Measurements from ENCODE around the gene ITFG2.

The ITFG2 gene

GRCh38 chr12:2795291-2796186 is 16.9 kb upstream of the ITFG2 start:
- in situ Hi-C loops (cut with HindIII; ENCODE audit: low sequenced_read_pairs), result no loop called here

GRCh38 chr12:2796187-2796666 is 16.2 kb upstream of the ITFG2 start:
- in situ Hi-C loops (cut with HindIII; ENCODE audit: low sequenced_read_pairs), result no loop called here

- in situ Hi-C loops (cut with HindIII; ENCODE audit: low sequenced_read_pairs), result no loop called here
Measured at GRCh38 chr12:2797721-2798418, 14.6 kb upstream of the ITFG2 start.

GRCh38 chr12:2800046-2800570 is 12.4 kb upstream of the ITFG2 start:
- in situ Hi-C loops (cut with HindIII; ENCODE audit: low sequenced_read_pairs), result no loop called here

GRCh38 chr12:2801044-2801783 is 11.3 kb upstream of the ITFG2 start:
- in situ Hi-C loops (cut with HindIII; ENCODE audit: low sequenced_read_pairs), result no loop called here

GRCh38 chr12:2803635-2804392 is 8.7 kb upstream of the ITFG2 start:
- in situ Hi-C loops (cut with HindIII; ENCODE audit: low sequenced_read_pairs), result no loop called here

- in situ Hi-C loops (cut with HindIII; ENCODE audit: low sequenced_read_pairs), result no loop called here
Measured at GRCh38 chr12:2804393-2805142, 7.9 kb upstream of the ITFG2 start.

GRCh38 chr12:2805143-2805520 is 7.3 kb upstream of the ITFG2 start:
- in situ Hi-C loops (cut with HindIII; ENCODE audit: low sequenced_read_pairs), result no loop called here

- in situ Hi-C loops (cut with HindIII; ENCODE audit: low sequenced_read_pairs), result no loop called here
Measured at GRCh38 chr12:2806700-2807099, 5.8 kb upstream of the ITFG2 start.

GRCh38 chr12:2811801-2812200 is 667 bp upstream of the ITFG2 start:
- in situ Hi-C loops (cut with HindIII; ENCODE audit: low sequenced_read_pairs), result no loop called here

GRCh38 chr12:2813214-2814185 is 1.0 kb downstream of the ITFG2 start:
- in situ Hi-C loops (cut with HindIII; ENCODE audit: low sequenced_read_pairs), result no loop called here

GRCh38 chr12:2819810-2820209 is 7.3 kb downstream of the ITFG2 start:
- in situ Hi-C loops (cut with HindIII; ENCODE audit: low sequenced_read_pairs), result no loop called here

- in situ Hi-C loops (cut with HindIII; ENCODE audit: low sequenced_read_pairs), result no loop called here
Measured at GRCh38 chr12:2820432-2820831, 8.0 kb downstream of the ITFG2 start.

GRCh38 chr12:2823483-2823882 is 11.0 kb downstream of the ITFG2 start:
- in situ Hi-C loops (cut with HindIII; ENCODE audit: low sequenced_read_pairs), result no loop called here

- in situ Hi-C loops (cut with HindIII; ENCODE audit: low sequenced_read_pairs), result no loop called here
Measured at GRCh38 chr12:2824541-2824940, 12.1 kb downstream of the ITFG2 start.

GRCh38 chr12:2825132-2825531 is 12.7 kb downstream of the ITFG2 start:
- in situ Hi-C loops (cut with HindIII; ENCODE audit: low sequenced_read_pairs), result no loop called here

GRCh38 chr12:2826036-2826435 is 13.6 kb downstream of the ITFG2 start:
- in situ Hi-C loops (cut with HindIII; ENCODE audit: low sequenced_read_pairs), result no loop called here

GRCh38 chr12:2826721-2827515 is 14.4 kb downstream of the ITFG2 start:
- in situ Hi-C loops (cut with HindIII; ENCODE audit: low sequenced_read_pairs), result no loop called here
